Sciatic nerve (tissue), 2 donors: ENCODE results near the gene CRYM. TPM values are rescaled to one million over a fixed set of nuclear protein-coding genes. Genes with fewer than 3 reads are reported as not detected.

Experiments
- ATAC-seq: fragments of 200-7000 bp; cut with Tn5 transposase; one replicate; pipeline ENCODE4 v1.9.1; 2020; ENCODE audit warnings: mild to moderate bottlenecking, moderate library complexity
- DNase-seq: peaks from one replicate; pipeline ENCODE4 v3.0.0-alpha.2; 2020; ENCODE audit warnings: low spot score
- intact Hi-C: fragments of 100-400 bp; cut with DNase I; formaldehyde crosslinking; loops from one replicate; pipeline ENCODE4 v1.14.2; 2022
- total RNA-seq: library from RNA; stranded (reverse); fragmentation: NEBNext Ultra II Directional; extraction: Animal tissue kit (Norgen Biotek cat#: 25700); gene quantifications from one replicate; pipeline ENCODE4 v1.2.1, GENCODE V29; 2021
- donor health status: DM: no; HTN: no; CAD: no.
- donor health status: DM: no; HTN: no; CAD: no.

CRYM gene
- total RNA-seq, 1 donor from 2014 or later, result 0.53 TPM

- no peak for ATAC-seq
- intact Hi-C loops, result no loop called here
- no peak for DNase-seq
Observed at GRCh38 chr16:21218153-21218552, 59.9 kb downstream of the CRYM start.

- intact Hi-C loops, result no loop called here
- ATAC-seq (no peak), DNase-seq (no peak)
Observed at GRCh38 chr16:21217121-21217520, 61.0 kb downstream of the CRYM start.

DNA sequence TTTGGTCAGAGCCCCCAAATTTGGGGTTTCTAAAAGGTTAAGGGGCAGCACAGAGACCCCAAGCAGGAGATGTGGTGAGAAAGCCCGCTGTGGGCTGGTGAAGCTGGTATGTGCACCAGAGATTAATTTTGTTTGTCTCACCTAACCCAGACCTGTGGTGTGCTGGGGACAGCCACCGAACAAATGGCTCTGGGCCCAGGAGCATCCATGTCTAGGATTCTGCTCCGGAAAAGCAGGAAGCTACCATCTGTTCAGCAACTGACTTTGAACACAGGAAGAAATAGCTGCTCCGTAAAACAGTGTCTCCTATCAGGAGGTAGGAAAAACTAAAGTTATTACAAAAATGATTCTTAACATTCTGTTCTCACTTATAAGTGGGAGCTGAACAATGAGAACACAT, 64.0 kb downstream of the CRYM start:
- no peak for ATAC-seq
- no peak for DNase-seq
- intact Hi-C loops, result no loop called here

DNA sequence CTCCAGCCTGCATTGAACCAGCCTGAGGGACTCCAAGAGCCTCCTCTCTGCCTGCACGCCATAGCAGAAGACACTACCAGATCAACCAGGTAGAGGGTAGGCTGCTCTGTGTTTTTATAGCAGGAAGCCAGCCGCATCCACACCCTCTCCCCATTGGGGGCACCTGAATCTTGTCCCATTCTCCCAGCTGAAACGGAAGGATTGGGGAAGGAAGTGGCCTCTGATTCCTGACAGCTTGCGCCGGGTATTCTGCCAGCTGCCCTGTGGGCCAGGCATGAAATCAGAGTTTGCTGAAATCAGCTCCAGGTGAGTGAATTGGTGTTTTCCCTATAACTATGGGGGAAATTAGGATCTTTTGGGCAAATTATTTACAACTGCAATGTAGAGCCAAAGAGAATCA, 66.6 kb downstream of the CRYM start, which contains the start of gene ZP2:
ZP2 (minus strand) TSS at position 89 of the 400 bp plus-strand sequence; CDS start at position 62, 27 bp downstream.
- ATAC-seq, result no peak
- DNase-seq, result no peak
- intact Hi-C loops, result no loop called here

Other genes with a start within 250 kb of the CRYM start
- gene DNAH3, start 127.4 kb downstream of the CRYM start, total RNA-seq, result 0.36 TPM
- 29.7 TPM for gene LDAF1, start 119.6 kb downstream of the CRYM start, total RNA-seq
- gene ZP2, start 66.7 kb downstream of the CRYM start, total RNA-seq, result not detected
- not detected for gene ANKS4B, start 44.6 kb downstream of the CRYM start, total RNA-seq